ENCODE data around the gene RNF223.

Gene RNF223

DNA sequence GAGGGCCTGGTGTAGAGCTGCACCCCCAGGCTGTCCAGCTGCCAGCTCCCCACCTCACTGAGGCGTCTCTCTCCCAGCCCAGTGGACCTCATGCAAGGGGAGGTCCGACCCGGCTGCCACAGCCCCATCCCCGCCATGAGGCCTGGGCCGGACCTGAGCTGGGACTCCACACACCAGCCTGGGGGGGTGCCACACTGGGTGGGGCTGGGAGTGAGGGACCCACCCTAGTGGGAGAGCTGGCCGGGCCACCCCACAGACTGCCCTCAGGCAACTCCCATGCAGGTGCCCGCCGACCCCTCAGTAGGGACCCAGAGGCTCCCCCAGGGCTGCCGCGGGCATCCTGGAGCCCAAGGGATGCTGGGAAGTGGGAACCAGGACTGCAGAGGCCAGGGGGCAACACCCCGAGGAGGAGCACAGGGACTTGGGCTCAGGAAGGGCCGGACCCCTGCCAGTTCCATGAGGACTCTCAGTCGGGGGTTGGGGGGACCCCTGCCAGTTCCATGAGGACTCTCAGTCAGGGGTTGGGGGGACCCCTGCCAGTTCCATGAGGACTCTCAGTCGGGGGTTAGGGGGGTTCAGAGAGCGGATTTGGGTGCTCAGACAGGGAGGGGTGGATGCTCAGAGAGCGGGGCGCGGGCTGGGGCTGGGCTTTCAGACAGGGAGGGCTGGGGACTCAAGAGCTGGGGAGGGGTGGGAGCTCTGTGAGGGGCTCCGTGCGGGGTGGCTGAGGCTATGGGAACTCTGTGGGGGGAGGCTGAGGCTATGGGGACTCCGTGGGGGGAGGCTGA, 1.2 kb upstream of the RNF223 start:
- peak overlapping the region; percentile 80 for H4K91ac ChIP-seq (ENCODE audit: low read depth, low read length)
- no peak overlapping the region for H3K4ac ChIP-seq (ENCODE audit: low read depth, low read length)
- H3K4me1 ChIP-seq (ENCODE audit: control insufficient read depth in 1 of 2, insufficient read depth in 2 of 2, low read length in 2 of 2): peaks cover 31 to 37% of the 10 kb centered on the region in 2 experiments
- H3K9me3 ChIP-seq (ENCODE audit: insufficient read depth, low read depth, low read length): peaks cover 2% of the 10 kb centered on the region
- no peaks in the 10 kb centered on the region for H3K36me3 ChIP-seq (ENCODE audit: control insufficient read depth in 1 of 2, insufficient read depth in 2 of 2, low read length in 2 of 2)
- H3K79me2 ChIP-seq (ENCODE audit: control insufficient read depth, insufficient read depth, low read length, poor library complexity): peaks cover 6% of the 10 kb centered on the region
- no peak overlapping the region for H3K23ac ChIP-seq (ENCODE audit: low read length)
- WGBS (ENCODE audit: extremely low coverage, insufficient coverage, insufficient read length): no CpG with 5 or more reads among the region's 21 CpGs
- H3K18ac ChIP-seq (ENCODE audit: low read length): no peak overlapping the region
- H2AK5ac ChIP-seq (ENCODE audit: low read length): no peak overlapping the region
- H3K14ac ChIP-seq (ENCODE audit: low read length): no peak overlapping the region
- no peak overlapping the region for H3K4me3 ChIP-seq (ENCODE audit: low read depth, low read length)
- H2BK120ac ChIP-seq (ENCODE audit: insufficient read depth, low read length, poor library complexity): no peak overlapping the region
- no peak overlapping the region for H2BK5ac ChIP-seq (ENCODE audit: low read depth, low read length, poor library complexity)
- no peak overlapping the region for H4K12ac ChIP-seq (ENCODE audit: low read depth, low read length)
- H3K79me1 ChIP-seq (ENCODE audit: low read length): peaks cover 26% of the 10 kb centered on the region
- no peak for DNase-seq
- H3K9ac ChIP-seq (ENCODE audit: low read length): no peak overlapping the region
- no peak overlapping the region for H3K27ac ChIP-seq (ENCODE audit: low read depth, low read length)
- no peak overlapping the region for H3K4me2 ChIP-seq (ENCODE audit: low read length)
- H3K27me3 ChIP-seq (ENCODE audit: insufficient read depth, low read length): no peaks in the 10 kb centered on the region
- H2AFZ ChIP-seq (ENCODE audit: insufficient read depth, low read length, poor library complexity): no peak overlapping the region
- H2BK12ac ChIP-seq (ENCODE audit: low read length): peak overlapping the region; percentile 16
- no peak overlapping the region for H4K8ac ChIP-seq (ENCODE audit: low read depth, low read length)

DNA sequence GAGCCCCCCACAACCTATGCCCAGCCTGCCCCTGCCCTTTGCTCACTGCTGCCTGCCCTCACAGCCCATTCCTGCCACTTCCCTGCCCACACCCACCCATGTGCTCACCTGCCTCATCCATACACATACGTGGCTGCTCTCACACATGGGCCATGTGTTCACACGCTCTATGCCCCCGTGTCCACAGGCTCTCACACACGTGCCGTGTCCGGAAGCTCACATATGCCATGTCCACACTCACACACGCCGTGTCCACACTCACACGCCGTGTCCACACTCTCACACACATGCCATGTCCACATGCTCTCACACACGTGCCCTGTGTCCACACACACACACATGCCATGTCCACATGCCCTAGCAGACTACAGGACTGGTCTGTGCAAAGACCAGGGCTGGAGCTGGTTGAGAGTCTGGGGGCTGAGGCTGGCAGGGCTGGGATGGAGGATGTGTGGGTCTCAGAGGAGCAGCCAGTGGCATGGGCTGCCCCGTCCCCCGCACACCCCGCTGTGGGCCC, 583 bp upstream of the RNF223 start:
- Histone ChIP-seq H3K23ac (ENCODE audit: low read length) (no peak overlapping the region), H4K8ac (ENCODE audit: low read depth, low read length) (no peak overlapping the region), H2BK5ac (ENCODE audit: low read depth, low read length, poor library complexity) (no peak overlapping the region), H3K27ac (ENCODE audit: low read depth, low read length) (no peak overlapping the region), H3K14ac (ENCODE audit: low read length) (peak overlapping the region; percentile 25), H2BK12ac (ENCODE audit: low read length) (peak overlapping the region; percentile 2), H3K79me2 (ENCODE audit: control insufficient read depth, insufficient read depth, low read length, poor library complexity) (peaks cover 2% of the 10 kb centered on the region), H3K9me3 (ENCODE audit: insufficient read depth, low read depth, low read length) (peaks cover 2% of the 10 kb centered on the region), H3K79me1 (ENCODE audit: low read length) (peaks cover 25% of the 10 kb centered on the region), H3K4me2 (ENCODE audit: low read length) (no peak overlapping the region), H4K12ac (ENCODE audit: low read depth, low read length) (no peak overlapping the region), H3K36me3 (ENCODE audit: control insufficient read depth in 1 of 2, insufficient read depth in 2 of 2, low read length in 2 of 2) (no peaks in the 10 kb centered on the region), H3K4ac (ENCODE audit: low read depth, low read length) (no peak overlapping the region), H3K4me1 (ENCODE audit: control insufficient read depth in 1 of 2, insufficient read depth in 2 of 2, low read length in 2 of 2) (peaks cover 31 to 37% of the 10 kb centered on the region in 2 experiments), H3K4me3 (ENCODE audit: low read depth, low read length) (peak overlapping the region; percentile 8), H2BK120ac (ENCODE audit: insufficient read depth, low read length, poor library complexity) (no peak overlapping the region), H3K9ac (ENCODE audit: low read length) (no peak overlapping the region), H2AFZ (ENCODE audit: insufficient read depth, low read length, poor library complexity) (no peak overlapping the region), H3K27me3 (ENCODE audit: insufficient read depth, low read length) (no peaks in the 10 kb centered on the region), H3K18ac (ENCODE audit: low read length) (no peak overlapping the region), H4K91ac (ENCODE audit: low read depth, low read length) (peak overlapping the region; percentile 80), H2AK5ac (ENCODE audit: low read length) (peak overlapping the region; percentile 47)
- WGBS (ENCODE audit: extremely low coverage, insufficient coverage, insufficient read length): no CpG with 5 or more reads among the region's 14 CpGs
- no peak for DNase-seq

DNA sequence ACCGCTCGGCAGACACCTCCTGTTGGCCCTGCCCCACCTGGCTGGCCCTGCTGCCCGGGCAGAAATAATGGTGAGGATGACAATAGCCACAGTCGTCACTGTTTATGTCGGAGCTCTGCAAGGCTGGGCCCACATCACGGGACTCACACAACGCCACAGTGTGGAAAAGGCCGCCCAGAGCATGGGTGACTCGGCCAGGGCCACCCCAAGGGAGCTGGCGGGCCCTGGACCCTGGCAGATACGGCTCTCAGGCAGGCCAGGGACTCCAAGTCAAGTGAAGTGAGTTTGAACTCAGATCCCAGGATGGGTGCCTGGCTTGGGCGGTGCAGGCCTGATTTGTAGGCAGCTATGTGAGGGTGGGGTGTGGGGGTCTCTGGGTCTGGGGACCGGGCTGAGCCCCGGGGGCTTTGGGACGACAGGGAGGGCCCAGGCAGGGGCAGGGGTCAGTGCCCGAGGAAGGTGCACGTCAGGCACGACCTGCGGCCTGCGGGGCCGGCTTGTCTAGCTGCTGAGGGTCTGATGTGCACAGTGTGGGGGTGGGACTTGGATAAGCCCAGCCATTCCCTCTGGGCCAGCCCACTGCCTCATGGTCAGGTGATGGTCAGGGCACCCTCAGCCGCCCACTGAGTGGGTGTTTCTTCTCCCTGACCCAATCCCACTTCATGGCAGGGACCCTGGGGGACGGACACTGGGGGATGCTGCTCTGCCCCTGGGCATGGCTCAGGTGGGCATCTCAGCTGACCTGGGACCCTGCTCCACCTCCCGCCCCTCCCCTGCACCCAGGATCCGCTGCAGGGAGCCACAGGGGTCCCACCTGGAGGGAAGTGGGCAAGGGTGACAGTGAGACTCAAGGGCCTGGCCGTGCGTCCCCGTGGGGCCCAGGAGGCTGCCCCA, 1.0 kb downstream of the RNF223 start:
- peak overlapping the region; percentile 4 for H2BK120ac ChIP-seq (ENCODE audit: insufficient read depth, low read length, poor library complexity)
- DNase-seq: peak; percentile 81 to 83
- H3K4me1 ChIP-seq (ENCODE audit: control insufficient read depth in 1 of 2, insufficient read depth in 2 of 2, low read length in 2 of 2): peaks cover 36 to 45% of the 10 kb centered on the region in 2 experiments
- peak overlapping the region; percentile 54 for H4K8ac ChIP-seq (ENCODE audit: low read depth, low read length)
- WGBS (ENCODE audit: extremely low coverage, insufficient coverage, insufficient read length): no CpG with 5 or more reads among the region's 28 CpGs
- no peak overlapping the region for H2BK5ac ChIP-seq (ENCODE audit: low read depth, low read length, poor library complexity)
- peak overlapping the region; percentile 72 for H2BK12ac ChIP-seq (ENCODE audit: low read length)
- H3K79me1 ChIP-seq (ENCODE audit: low read length): peaks cover 28% of the 10 kb centered on the region
- H3K14ac ChIP-seq (ENCODE audit: low read length): peak overlapping the region; percentile 41
- H3K18ac ChIP-seq (ENCODE audit: low read length): peak overlapping the region; percentile 28
- H3K23ac ChIP-seq (ENCODE audit: low read length): no peak overlapping the region
- peak overlapping the region; percentile 35 for H3K4ac ChIP-seq (ENCODE audit: low read depth, low read length)
- no peaks in the 10 kb centered on the region for H3K27me3 ChIP-seq (ENCODE audit: insufficient read depth, low read length)
- H3K36me3 ChIP-seq (ENCODE audit: control insufficient read depth in 1 of 2, insufficient read depth in 2 of 2, low read length in 2 of 2): no peaks in the 10 kb centered on the region
- H3K79me2 ChIP-seq (ENCODE audit: control insufficient read depth, insufficient read depth, low read length, poor library complexity): peaks cover 2% of the 10 kb centered on the region
- peak overlapping the region; percentile 80 for H4K91ac ChIP-seq (ENCODE audit: low read depth, low read length)
- no peak overlapping the region for H3K27ac ChIP-seq (ENCODE audit: low read depth, low read length)
- no peak overlapping the region for H3K4me2 ChIP-seq (ENCODE audit: low read length)
- H2AK5ac ChIP-seq (ENCODE audit: low read length): peak overlapping the region; percentile 84
- no peak overlapping the region for H3K4me3 ChIP-seq (ENCODE audit: low read depth, low read length)
- H3K9me3 ChIP-seq (ENCODE audit: insufficient read depth, low read depth, low read length): peaks cover 2% of the 10 kb centered on the region
- peak overlapping the region; percentile 8 for H2AFZ ChIP-seq (ENCODE audit: insufficient read depth, low read length, poor library complexity)
- no peak overlapping the region for H3K9ac ChIP-seq (ENCODE audit: low read length)
- no peak overlapping the region for H4K12ac ChIP-seq (ENCODE audit: low read depth, low read length)

DNA sequence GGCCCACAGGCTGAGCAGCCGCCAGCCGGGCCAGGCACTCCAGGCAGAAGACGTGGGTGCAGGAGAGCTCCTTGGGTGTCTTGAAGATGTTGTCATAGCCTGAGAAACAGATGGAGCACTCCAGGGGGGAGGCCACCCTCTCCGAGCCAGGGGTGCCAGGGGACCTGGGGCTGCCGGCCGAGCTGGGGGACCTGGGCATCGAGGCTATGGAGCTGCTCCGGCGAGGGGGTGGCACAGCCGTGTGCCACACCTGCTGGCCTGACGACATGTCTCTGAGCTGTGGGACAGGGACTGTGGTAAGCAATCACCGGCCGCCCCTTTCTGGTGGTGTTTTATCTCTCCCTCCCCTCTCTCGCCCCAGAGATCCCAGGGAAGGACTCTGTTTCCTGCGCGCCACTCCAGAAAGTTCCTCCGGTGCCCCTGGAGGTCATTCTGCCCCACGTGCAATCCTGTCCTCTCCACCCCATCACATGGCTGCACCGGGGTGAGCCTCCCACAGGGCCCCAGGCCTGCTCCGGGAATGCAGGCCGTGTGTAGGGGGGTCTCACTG, 1.7 kb downstream of the RNF223 start:
- WGBS (ENCODE audit: extremely low coverage, insufficient coverage, insufficient read length): no CpG with 5 or more reads among the region's 21 CpGs

More for the DNA sequence above, 1.7 kb downstream of the RNF223 start:
- Histone ChIP-seq H3K27me3 (ENCODE audit: insufficient read depth, low read length) (no peaks in the 10 kb centered on the region), H2AK5ac (ENCODE audit: low read length) (no peak overlapping the region), H4K91ac (ENCODE audit: low read depth, low read length) (peak overlapping the region; percentile 33), H2BK120ac (ENCODE audit: insufficient read depth, low read length, poor library complexity) (no peak overlapping the region), H2BK12ac (ENCODE audit: low read length) (no peak overlapping the region), H3K4me2 (ENCODE audit: low read length) (no peak overlapping the region), H3K14ac (ENCODE audit: low read length) (no peak overlapping the region), H3K4ac (ENCODE audit: low read depth, low read length) (no peak overlapping the region), H3K4me1 (ENCODE audit: control insufficient read depth in 1 of 2, insufficient read depth in 2 of 2, low read length in 2 of 2) (peaks cover 36 to 45% of the 10 kb centered on the region in 2 experiments), H4K12ac (ENCODE audit: low read depth, low read length) (no peak overlapping the region), H3K36me3 (ENCODE audit: control insufficient read depth in 1 of 2, insufficient read depth in 2 of 2, low read length in 2 of 2) (no peaks in the 10 kb centered on the region), H2BK5ac (ENCODE audit: low read depth, low read length, poor library complexity) (no peak overlapping the region), H3K9me3 (ENCODE audit: insufficient read depth, low read depth, low read length) (peaks cover 2% of the 10 kb centered on the region), H3K4me3 (ENCODE audit: low read depth, low read length) (no peak overlapping the region), H3K79me1 (ENCODE audit: low read length) (peaks cover 28% of the 10 kb centered on the region), H3K9ac (ENCODE audit: low read length) (no peak overlapping the region), H4K8ac (ENCODE audit: low read depth, low read length) (no peak overlapping the region), H2AFZ (ENCODE audit: insufficient read depth, low read length, poor library complexity) (no peak overlapping the region), H3K27ac (ENCODE audit: low read depth, low read length) (no peak overlapping the region), H3K79me2 (ENCODE audit: control insufficient read depth, insufficient read depth, low read length, poor library complexity) (peaks cover 2% of the 10 kb centered on the region), H3K23ac (ENCODE audit: low read length) (no peak overlapping the region), H3K18ac (ENCODE audit: low read length) (no peak overlapping the region)
- no peak for DNase-seq
